ENCODE measurements around the gene PLXDC2. TPM values are rescaled to one million over a fixed set of nuclear protein-coding genes. Genes with fewer than 3 reads are reported as not detected.

PLXDC2 gene
- total RNA-seq, 1 experiment from 2014 or later, result 0.69 TPM

- DNase-seq (ENCODE audit: low read depth), result no peak
These were observed 455.3 kb downstream of the PLXDC2 start for GRCh38 chr10:20271490-20271889.

GRCh38 chr10:20272608-20273007 is 456.4 kb downstream of the PLXDC2 start:
- DNase-seq (ENCODE audit: low read depth), result no peak

GRCh38 chr10:20274571-20274970 is 458.3 kb downstream of the PLXDC2 start:
- no peak for DNase-seq (ENCODE audit: low read depth)

GRCh38 chr10:20276127-20276979 is 460.1 kb downstream of the PLXDC2 start:
- DNase-seq (ENCODE audit: low read depth), result peak; percentile 17

GRCh38 chr10:20277820-20278219 is 461.6 kb downstream of the PLXDC2 start:
- DNase-seq (ENCODE audit: low read depth), result no peak

- DNase-seq (ENCODE audit: low read depth), result no peak
These were observed 465.3 kb downstream of the PLXDC2 start for GRCh38 chr10:20281579-20281978.

- DNase-seq (ENCODE audit: low read depth), result no peak
These were observed 471.4 kb downstream of the PLXDC2 start for GRCh38 chr10:20287586-20287985.

- no peak for DNase-seq (ENCODE audit: low read depth)
These were observed 471.8 kb downstream of the PLXDC2 start for GRCh38 chr10:20288060-20288459.

GRCh38 chr10:20289070-20289828 is 473.0 kb downstream of the PLXDC2 start:
- no peak for DNase-seq (ENCODE audit: low read depth)

- DNase-seq (ENCODE audit: low read depth), result no peak
These were observed 482.2 kb downstream of the PLXDC2 start for GRCh38 chr10:20298417-20298816.

- no peak for DNase-seq (ENCODE audit: low read depth)
These were observed 483.0 kb downstream of the PLXDC2 start for GRCh38 chr10:20299034-20299736.

- DNase-seq (ENCODE audit: low read depth), result no peak
These were observed 484.5 kb downstream of the PLXDC2 start for GRCh38 chr10:20300735-20301134.

GRCh38 chr10:20302033-20302432 is 485.8 kb downstream of the PLXDC2 start:
- DNase-seq (ENCODE audit: low read depth), result no peak

GRCh38 chr10:20303453-20304152 is 487.4 kb downstream of the PLXDC2 start:
- DNase-seq (ENCODE audit: low read depth), result no peak

GRCh38 chr10:20313665-20314064 is 497.4 kb downstream of the PLXDC2 start:
- DNase-seq (ENCODE audit: low read depth), result no peak

- DNase-seq (ENCODE audit: low read depth), result no peak
These were observed 498.2 kb downstream of the PLXDC2 start for GRCh38 chr10:20314431-20314830.

GRCh38 chr10:20327954-20328353 is 511.7 kb downstream of the PLXDC2 start:
- no peak for DNase-seq (ENCODE audit: low read depth)

GRCh38 chr10:20330246-20330645 is 514.0 kb downstream of the PLXDC2 start:
- no peak for DNase-seq (ENCODE audit: low read depth)

GRCh38 chr10:20334559-20334958 is 518.3 kb downstream of the PLXDC2 start:
- no peak for DNase-seq (ENCODE audit: low read depth)
